Prostate gland (tissue), 2 donors: ENCODE results near the gene ENOX1. TPM values are rescaled to one million over a fixed set of nuclear protein-coding genes. Genes with fewer than 3 reads are reported as not detected.

Experiments
- DNase-seq: peaks from one replicate; pipeline ENCODE4 v3.0.0-alpha.2; 2019; ENCODE audit warnings: low spot score
- H3K27ac ChIP-seq, 2 donors: fragments of 200-600 bp; sonication (generic); 2 replicates each; pipeline ENCODE4 v1.5.1; 2017 to 2019
- H3K27me3 ChIP-seq: fragments of 200-600 bp; sonication (generic); replicated peaks from 2 replicates; pipeline ENCODE4 v1.5.1; 2019; ENCODE audit not compliant: insufficient read depth
- H3K36me3 ChIP-seq, 2 donors: fragments of 200-600 bp; sonication (generic); 1 replicate in 1 of 2; 2 replicates in 1 of 2; pipeline versions ENCODE4 v1.5.1 to v1.8.1; 2017 to 2019
- H3K4me1 ChIP-seq: fragments of 200-600 bp; sonication (generic); replicated peaks from 2 replicates; pipeline ENCODE4 v1.5.1; 2019
- H3K4me3 ChIP-seq, 2 donors: fragments of 200-600 bp; sonication (generic); 2 replicates each; pipeline ENCODE4 v1.5.1; 2017 to 2019
- H3K9me3 ChIP-seq: fragments of 200-600 bp; sonication (generic); 2 replicates; pipeline ENCODE4 v1.5.1; 2017
- CTCF ChIP-seq, 4 experiments: fragments of 200-600 bp in 2 of 4; fragments of 450-650 bp in 2 of 4; sonication (generic) in 2 of 4; IDR thresholded peaks; 1 replicate in 3 of 4; 2 replicates in 1 of 4; pipeline ENCODE4 v1.5.1; 2016 to 2019; ENCODE audit warnings: antibody characterized with exemption in 4 of 4, mild to moderate bottlenecking in 2 of 4, moderate library complexity in 2 of 4
- POLR2A ChIP-seq: fragments of 450-650 bp; IDR thresholded peaks from one replicate; pipeline ENCODE4 v1.6.1; 2016; ENCODE audit warnings: antibody characterized with exemption, mild to moderate bottlenecking
- POLR2AphosphoS5 ChIP-seq: sonication (generic); formaldehyde crosslinking; IDR thresholded peaks from one replicate; pipeline ENCODE4 v1.6.1; 2017; ENCODE audit warnings: antibody characterized with exemption
- WGBS: methylation state at CpG from one replicate; pipeline ENCODE4 v1.1.5; 2018; 5-methylcytosine and 5-hydroxymethylcytosine counted together
- intact Hi-C: fragments of 100-400 bp; cut with DNase I; formaldehyde crosslinking; loops from one replicate; pipeline ENCODE4 v1.14.2; 2022
- total RNA-seq, 2 donors: library from RNA; depleted of rRNA; stranded (reverse); fragments of >200 nt; gene quantifications; one replicate each; pipeline ENCODE4 v1.1.0, GENCODE V29; 2016

ENOX1 gene
- total RNA-seq, 2 donors from 2014 or later, result 4.5 to 5.3 TPM

- no peak overlapping the region for H3K27ac ChIP-seq
- H3K4me3 ChIP-seq, result no peak overlapping the region
- no peaks in the 10 kb centered on the region for H3K9me3 ChIP-seq
- TF ChIP-seq CTCF (IDR thresholded peaks at IDR 0.05), result no peak
- no peak for TF ChIP-seq POLR2AphosphoS5
- no peak for TF ChIP-seq POLR2A
- no peaks in the 10 kb centered on the region for H3K4me1 ChIP-seq
- intact Hi-C loops, result no loop called here
- WGBS, result 71% methylated on average over 2 of the region's 2 CpGs
- no peak for DNase-seq
- H3K27me3 ChIP-seq, result no peaks in the 10 kb centered on the region
- no peaks in the 10 kb centered on the region for H3K36me3 ChIP-seq
Measured at GRCh38 chr13:43569658-43570057, 217.1 kb downstream of the ENOX1 start.

- TF ChIP-seq POLR2AphosphoS5 (no peak), POLR2A (no peak), CTCF (IDR thresholded peaks at IDR 0.05) (no peak)
- no peaks in the 10 kb centered on the region for H3K36me3 ChIP-seq
- no peak overlapping the region for H3K27ac ChIP-seq
- DNase-seq, result no peak
- no peaks in the 10 kb centered on the region for H3K4me1 ChIP-seq
- no peaks in the 10 kb centered on the region for H3K27me3 ChIP-seq
- 65% methylated on average over 1 of the region's 1 CpG for WGBS
- intact Hi-C loops, result no loop called here
- H3K9me3 ChIP-seq, result no peaks in the 10 kb centered on the region
- no peak overlapping the region for H3K4me3 ChIP-seq
Measured at GRCh38 chr13:43567608-43568007, 219.2 kb downstream of the ENOX1 start.

- Histone ChIP-seq H3K4me3 (no peak overlapping the region), H3K27me3 (no peaks in the 10 kb centered on the region), H3K36me3 (no peaks in the 10 kb centered on the region), H3K9me3 (no peaks in the 10 kb centered on the region), H3K4me1 (no peaks in the 10 kb centered on the region), H3K27ac (no peak overlapping the region)
- no peak for DNase-seq
- 44% methylated on average over 1 of the region's 1 CpG for WGBS
- intact Hi-C loops, result no loop called here
- no peak for TF ChIP-seq POLR2A
- TF ChIP-seq POLR2AphosphoS5, result no peak
- TF ChIP-seq CTCF (IDR thresholded peaks at IDR 0.05), result no peak
Measured at GRCh38 chr13:43564952-43565351, 221.8 kb downstream of the ENOX1 start.

- Histone ChIP-seq H3K4me1 (no peaks in the 10 kb centered on the region), H3K4me3 (no peak overlapping the region), H3K9me3 (no peaks in the 10 kb centered on the region), H3K27me3 (no peaks in the 10 kb centered on the region), H3K36me3 (no peaks in the 10 kb centered on the region), H3K27ac (no peak overlapping the region)
- DNase-seq, result no peak
- TF ChIP-seq POLR2A (no peak), CTCF (IDR thresholded peaks at IDR 0.05) (no peak), POLR2AphosphoS5 (no peak)
- intact Hi-C loops, result no loop called here
- WGBS, result 89% methylated on average over 4 of the region's 4 CpGs
Measured at GRCh38 chr13:43561081-43561480, 225.7 kb downstream of the ENOX1 start.

- no peaks in the 10 kb centered on the region for H3K27me3 ChIP-seq
- intact Hi-C loops, result no loop called here
- no peaks in the 10 kb centered on the region for H3K9me3 ChIP-seq
- TF ChIP-seq POLR2A, result no peak
- no peak for TF ChIP-seq CTCF (IDR thresholded peaks at IDR 0.05)
- no peak for TF ChIP-seq POLR2AphosphoS5
- no peak for DNase-seq
- 79% methylated on average over 1 of the region's 1 CpG for WGBS
- H3K4me1 ChIP-seq, result no peaks in the 10 kb centered on the region
- no peak overlapping the region for H3K27ac ChIP-seq
- H3K36me3 ChIP-seq, result no peaks in the 10 kb centered on the region
- H3K4me3 ChIP-seq, result no peak overlapping the region
Measured at GRCh38 chr13:43558939-43559338, 227.8 kb downstream of the ENOX1 start.
